C1 segment of cervical spinal cord (tissue), 14 donors: ENCODE measurements around the gene GNB3.
"Not testable (repeated sequence)": the region's sequence is repeated elsewhere in the genome, so short reads cannot be mapped to it uniquely, and the experiment has no call there.

Source experiments
- DNase-seq, 14 donors: peaks; one replicate each; lab custom pipeline; 2025; lab: John Stamatoyannopoulos, UW

GNB3 gene

DNA sequence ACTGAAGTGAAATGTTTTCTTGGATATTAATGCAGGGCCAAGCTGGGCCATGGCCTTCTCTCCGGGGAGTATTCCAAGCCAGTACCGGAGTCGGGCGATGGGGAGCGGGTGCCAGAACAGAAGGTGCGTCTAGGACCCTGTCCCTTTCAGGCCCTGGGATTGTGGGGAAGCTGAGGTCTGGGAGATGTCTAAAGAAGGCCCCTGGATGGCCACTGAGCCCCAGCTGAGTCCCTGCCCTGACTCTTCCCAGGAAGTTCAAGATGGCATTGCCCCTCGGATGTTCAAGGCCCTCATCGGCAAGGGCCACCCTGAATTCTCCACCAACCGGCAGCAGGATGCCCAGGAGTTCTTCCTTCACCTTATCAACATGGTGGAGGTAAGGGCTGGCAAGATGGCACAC, 19.4 kb downstream of the GNB3 start:
- no peak for DNase-seq

DNA sequence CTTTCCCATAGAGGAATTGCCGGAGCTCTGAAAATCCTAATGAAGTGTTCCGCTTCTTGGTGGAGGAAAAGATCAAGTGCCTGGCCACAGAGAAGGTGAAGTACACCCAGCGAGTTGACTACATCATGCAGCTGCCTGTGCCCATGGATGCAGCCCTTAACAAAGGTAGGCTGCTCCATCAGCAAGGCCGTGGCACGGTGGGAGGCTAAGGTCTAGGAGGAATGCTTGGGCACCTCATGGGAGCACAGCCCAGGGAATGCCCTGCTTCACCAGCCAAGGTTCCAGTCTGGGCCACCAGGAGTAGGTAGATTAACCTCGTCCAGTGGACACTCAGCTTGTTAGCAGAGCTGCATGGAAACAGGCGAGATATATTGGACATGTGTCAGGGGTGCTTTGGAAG, 20.2 kb downstream of the GNB3 start:
- no peak for DNase-seq

DNA sequence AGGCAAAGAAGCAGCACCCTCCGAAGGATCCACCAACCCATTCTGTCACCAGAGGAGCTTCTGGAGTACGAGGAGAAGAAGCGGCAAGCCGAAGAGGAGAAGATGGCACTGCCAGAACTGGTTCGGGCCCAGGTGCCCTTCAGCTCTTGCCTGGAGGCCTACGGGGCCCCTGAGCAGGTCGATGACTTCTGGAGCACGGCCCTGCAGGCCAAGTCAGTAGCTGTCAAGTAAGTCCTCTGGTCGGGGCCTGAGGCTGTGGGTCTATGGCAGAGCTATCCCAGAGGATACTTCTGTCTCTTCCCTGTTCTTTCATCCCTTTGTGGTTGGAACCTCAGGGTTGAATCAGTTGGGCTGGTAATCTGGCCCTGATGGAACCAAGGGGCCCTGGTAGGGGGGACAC, 20.7 kb downstream of the GNB3 start:
- DNase-seq = no peak

DNA sequence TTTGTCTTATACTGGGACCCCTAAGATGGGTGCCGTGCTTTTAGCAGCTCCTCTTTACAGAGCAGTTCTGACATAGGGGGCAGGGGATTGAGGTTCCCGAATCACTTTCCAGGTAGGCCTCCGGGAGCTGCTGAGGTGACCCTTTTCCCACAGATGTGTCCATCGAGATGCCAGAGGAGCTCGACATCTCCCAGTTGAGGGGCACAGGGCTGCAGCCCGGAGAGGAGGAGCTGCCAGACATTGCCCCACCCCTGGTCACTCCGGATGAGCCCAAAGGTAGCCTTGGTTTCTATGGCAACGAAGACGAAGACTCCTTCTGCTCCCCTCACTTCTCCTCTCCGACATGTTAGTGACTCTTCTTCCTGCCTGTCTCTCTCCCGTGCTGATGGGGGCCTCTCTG, 22.3 kb downstream of the GNB3 start:
- DNase-seq = no peak

DNA sequence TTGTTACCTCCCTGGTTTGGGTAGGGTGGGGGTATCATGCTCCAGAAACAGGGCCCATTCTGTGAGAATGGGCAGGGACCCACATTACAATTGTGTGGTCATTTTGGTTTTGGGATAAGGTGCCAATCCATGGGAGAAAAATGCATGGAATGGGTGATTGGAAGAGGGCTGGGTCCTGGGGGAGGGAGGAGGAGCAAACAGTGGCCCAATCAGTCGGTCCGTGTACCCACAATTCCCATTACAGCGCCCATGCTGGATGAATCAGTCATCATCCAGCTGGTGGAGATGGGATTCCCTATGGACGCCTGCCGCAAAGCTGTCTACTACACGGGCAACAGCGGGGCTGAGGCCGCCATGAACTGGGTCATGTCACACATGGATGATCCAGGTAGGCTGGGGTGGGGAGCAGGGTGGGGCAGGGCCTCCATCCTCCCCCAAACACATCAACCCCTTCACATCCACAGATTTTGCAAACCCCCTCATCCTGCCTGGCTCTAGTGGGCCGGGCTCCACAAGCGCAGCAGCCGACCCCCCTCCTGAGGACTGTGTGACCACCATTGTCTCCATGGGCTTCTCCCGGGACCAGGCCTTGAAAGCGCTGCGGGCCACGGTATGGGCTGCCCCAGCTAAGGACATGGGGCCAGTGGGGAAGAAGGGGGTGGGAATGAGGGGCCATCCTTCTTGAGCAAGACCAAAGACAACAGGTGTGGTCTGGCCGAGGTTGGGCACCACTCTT, 23.0 kb downstream of the GNB3 start:
- DNase-seq = no peak

DNA sequence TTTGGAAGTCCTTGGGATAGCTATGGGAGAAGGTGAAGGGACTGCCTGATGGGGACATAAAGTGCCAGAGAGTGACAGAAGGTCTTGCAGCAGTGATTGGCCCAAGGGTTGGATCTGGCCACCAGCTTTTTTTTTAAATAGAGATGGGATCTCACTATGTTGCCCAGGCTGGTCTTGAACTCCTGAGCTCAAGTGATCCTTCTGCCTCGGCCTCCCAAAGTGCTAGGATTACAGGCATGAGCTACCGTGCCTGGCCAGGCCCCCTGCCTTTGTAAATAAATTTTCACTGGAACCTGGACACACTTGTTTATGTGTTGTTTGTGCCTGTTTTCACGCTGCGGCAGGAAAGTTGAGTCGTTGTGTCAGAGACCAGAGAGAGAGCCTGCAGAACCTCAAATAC, 24.6 kb downstream of the GNB3 start:
- DNase-seq = not testable (repeated sequence)

DNA sequence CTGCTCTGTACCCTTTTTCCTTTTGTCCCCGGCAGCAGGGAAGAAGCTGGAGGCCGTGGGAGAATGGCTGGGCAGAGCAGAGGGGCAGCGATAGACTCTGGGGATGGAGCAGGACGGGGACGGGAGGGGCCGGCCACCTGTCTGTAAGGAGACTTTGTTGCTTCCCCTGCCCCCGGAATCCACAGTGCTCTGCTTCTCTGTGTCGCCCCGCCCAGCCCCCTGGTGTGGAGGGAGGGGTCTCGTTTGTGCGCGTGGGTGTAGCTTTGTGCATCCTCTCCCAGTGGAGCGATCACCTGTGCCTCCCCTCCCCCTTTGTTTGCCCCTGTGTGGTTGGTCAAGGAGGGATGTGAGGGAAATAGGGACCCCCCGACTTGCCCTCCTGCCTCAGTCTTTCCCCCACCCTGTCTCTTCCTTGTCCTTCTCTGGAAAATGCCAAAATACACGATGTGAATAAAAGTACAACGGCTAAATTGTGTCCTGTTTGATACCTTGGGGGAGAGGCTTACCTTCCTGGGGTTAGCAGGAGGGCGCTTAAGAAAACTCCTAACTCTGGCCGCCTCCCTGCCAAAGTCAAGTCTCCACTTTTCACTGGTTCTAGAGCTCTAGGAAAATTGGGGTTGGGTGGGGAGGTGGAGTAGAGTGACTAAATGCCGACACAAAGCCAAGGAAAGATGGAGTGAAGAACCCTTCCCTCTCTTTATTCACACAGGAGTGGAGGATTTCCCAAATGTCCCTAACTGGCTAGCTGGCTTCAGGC, 25.6 kb downstream of the GNB3 start:
- DNase-seq = no peak

DNA sequence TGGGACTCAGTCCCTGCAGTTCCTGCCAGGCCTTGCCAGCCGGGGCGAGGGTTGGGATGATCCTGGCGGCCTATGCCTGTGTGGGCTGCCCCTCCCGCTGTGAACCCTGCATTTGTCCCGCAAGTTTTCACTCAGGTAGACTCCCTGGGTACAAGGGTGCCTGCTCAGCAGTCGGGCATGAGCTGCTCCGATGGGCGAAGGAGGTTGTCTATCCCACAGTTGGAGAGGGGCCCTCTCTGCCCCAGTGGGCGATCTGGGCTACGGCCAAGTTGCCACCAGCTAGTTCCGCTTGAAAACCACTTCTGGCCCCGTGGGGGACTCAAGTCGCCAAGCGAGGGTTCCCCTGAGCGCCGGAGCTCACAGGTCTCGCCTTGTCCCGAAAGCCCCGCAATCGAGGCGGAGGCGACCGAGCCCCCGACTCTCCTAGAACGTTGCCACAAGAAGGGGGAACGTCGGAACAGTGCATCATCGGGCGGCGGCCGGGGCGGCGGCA, 26.2 kb downstream of the GNB3 start:
- DNase-seq = peak in 10 of 14 donors; percentile 25 to 80 (median 64)

DNA sequence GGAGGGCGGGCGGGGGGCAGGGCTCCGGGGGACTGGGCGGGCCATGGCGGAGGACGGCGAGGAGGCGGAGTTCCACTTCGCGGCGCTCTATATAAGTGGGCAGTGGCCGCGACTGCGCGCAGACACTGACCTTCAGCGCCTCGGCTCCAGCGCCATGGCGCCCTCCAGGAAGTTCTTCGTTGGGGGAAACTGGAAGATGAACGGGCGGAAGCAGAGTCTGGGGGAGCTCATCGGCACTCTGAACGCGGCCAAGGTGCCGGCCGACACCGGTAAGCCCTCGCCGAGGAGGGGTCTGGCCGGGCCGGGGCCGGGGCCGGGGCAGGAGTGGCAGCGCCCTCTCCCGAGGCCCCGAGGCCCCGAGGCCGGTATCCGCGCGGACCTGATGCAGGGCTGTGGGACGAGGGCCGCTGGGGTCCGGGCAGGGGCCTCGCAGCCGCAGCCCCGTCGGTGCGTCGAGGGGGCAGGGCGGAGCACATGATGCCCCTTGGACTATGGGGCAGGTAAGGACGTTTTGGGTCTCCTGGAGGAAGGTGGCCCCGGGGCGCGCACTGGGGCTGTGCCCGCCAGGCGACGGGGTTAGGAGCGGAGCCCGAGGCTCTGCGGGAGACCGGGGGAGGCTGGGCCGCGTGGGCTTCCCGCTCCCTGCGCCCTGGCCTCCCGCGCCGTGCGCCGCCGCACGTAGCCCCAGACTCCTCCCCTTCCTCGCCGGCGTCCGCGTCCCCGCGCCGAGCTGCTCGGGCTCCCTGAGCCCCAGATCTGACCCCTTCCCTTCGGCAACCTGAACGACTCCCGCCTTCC, 26.9 kb downstream of the GNB3 start, which contains the start of gene TPI1:
Gene TPI1 (plus strand): TSS at position 119 of the 798 bp plus-strand sequence. CDS start 36 bp downstream, at position 155.
- DNase-seq = peak in 11 of 14 donors; percentile 66 to 86 (median 77)

DNA sequence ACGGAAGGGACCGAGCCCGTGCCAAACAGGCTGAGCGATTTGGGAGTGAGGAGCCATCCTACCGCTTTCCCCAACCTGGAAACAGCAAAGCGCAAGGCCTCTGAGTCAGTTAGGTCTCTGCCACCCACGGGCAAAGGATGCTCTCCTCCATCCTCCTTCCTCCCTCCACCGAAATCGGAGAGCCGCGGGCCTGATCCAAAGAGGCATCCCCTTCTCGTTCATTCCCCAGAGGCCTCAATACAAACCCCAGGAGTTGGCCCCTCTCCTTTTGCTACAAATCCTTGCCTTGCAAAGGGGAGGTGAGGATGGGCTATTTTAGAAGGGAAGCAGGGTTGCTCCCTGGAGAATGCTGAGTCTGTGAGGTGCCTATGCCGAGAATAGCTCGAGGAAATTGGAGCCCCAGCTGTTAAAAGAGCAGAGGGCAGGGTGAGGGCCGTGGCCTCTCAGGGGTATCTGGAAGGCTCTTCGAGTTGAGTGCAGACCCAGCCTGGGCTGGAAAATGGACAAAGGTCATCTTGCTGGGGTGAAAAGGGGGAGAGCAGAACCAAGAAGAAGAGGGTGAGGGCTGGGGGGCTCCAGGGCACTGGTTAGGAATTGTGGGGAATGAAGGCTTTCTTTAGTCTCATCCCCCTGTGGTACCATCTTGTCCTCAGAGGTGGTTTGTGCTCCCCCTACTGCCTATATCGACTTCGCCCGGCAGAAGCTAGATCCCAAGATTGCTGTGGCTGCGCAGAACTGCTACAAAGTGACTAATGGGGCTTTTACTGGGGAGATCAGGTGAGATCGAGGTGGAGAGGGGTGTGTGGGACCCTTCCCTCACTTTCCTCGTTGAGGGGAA, 27.7 kb downstream of the GNB3 start:
- peak in 2 of 14 donors; percentile 12 to 28 for DNase-seq

DNA sequence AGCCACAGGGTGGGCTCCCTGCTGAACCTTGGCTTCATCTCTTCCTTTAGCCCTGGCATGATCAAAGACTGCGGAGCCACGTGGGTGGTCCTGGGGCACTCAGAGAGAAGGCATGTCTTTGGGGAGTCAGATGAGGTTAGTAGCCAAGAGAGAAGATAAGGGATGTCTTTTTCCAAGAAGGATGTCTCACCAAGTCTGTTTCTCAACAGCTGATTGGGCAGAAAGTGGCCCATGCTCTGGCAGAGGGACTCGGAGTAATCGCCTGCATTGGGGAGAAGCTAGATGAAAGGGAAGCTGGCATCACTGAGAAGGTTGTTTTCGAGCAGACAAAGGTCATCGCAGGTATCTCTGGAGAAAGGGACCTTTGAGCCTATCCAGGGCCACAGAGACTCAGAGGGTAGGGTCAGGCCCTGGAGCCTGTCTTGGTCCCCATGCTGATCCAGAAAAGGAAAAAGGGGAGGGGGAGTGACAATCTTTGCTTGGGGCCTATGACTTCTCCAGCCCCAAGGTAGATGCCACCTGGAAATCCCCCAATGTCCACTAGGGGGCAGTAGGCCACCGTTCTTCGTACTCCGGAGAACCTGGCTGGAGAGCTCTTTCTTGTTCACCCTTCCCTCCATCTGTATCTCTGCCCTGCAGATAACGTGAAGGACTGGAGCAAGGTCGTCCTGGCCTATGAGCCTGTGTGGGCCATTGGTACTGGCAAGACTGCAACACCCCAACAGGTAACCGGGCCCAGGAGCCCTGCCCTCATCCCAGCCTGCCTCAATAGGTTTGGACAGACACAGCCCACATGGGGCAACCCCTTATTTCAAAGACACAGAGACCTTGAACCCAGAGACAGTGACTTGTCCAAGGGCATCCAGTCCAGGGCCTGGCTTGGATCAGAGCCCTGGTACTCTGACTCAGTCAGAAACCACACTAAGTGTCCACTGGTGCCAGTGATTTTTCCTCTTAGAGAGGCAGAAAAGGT, 28.6 kb downstream of the GNB3 start:
- peak in 12 of 14 donors; percentile 17 to 79 (median 58) for DNase-seq

DNA sequence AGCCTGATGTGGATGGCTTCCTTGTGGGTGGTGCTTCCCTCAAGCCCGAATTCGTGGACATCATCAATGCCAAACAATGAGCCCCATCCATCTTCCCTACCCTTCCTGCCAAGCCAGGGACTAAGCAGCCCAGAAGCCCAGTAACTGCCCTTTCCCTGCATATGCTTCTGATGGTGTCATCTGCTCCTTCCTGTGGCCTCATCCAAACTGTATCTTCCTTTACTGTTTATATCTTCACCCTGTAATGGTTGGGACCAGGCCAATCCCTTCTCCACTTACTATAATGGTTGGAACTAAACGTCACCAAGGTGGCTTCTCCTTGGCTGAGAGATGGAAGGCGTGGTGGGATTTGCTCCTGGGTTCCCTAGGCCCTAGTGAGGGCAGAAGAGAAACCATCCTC, 29.6 kb downstream of the GNB3 start:
- DNase-seq = not testable (repeated sequence)

DNA sequence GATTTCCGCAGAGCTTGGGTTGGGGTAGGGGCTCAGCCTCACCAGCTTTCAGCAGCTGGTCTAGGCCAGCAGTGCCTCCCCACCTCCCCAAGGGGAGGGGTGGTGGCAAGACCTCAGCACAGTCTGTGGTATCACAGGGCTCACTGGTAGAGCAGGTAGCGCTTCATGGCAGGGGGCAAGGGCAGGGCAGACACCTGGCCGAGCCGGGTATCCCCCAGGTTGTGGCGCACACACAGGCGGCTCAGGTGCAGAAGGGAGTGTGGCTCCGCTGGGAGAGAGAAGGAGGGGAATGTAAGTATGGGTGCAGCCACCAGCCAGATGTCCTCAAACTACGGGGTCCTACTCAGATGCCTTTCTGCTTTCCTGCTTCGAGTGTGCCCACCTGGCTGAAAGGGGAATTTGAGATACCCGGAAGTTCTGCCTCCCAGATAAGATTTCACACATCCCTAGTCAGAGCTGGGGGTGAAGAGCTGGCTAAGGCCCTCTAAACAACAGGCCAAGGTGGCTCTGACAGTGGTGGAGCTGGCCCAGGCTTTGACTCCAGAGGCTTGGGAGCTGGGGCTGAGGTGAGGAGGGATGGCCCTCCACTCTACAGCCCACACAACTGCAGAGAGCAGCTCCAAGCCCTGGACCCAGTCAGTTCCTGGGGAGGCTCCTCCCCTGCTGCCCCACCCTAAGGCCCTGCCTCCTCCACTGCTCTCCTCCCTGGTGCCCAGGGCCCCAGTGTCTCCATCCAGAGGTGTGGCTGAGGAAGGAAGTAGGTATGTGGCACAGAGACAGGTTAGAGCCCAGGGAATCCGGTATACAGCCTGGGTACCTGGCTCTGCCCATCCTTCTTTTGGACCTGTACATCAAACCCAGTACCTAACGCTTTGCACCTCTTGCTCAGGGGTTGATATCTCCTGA, 30.6 kb downstream of the GNB3 start:
- DNase-seq = no peak

DNA sequence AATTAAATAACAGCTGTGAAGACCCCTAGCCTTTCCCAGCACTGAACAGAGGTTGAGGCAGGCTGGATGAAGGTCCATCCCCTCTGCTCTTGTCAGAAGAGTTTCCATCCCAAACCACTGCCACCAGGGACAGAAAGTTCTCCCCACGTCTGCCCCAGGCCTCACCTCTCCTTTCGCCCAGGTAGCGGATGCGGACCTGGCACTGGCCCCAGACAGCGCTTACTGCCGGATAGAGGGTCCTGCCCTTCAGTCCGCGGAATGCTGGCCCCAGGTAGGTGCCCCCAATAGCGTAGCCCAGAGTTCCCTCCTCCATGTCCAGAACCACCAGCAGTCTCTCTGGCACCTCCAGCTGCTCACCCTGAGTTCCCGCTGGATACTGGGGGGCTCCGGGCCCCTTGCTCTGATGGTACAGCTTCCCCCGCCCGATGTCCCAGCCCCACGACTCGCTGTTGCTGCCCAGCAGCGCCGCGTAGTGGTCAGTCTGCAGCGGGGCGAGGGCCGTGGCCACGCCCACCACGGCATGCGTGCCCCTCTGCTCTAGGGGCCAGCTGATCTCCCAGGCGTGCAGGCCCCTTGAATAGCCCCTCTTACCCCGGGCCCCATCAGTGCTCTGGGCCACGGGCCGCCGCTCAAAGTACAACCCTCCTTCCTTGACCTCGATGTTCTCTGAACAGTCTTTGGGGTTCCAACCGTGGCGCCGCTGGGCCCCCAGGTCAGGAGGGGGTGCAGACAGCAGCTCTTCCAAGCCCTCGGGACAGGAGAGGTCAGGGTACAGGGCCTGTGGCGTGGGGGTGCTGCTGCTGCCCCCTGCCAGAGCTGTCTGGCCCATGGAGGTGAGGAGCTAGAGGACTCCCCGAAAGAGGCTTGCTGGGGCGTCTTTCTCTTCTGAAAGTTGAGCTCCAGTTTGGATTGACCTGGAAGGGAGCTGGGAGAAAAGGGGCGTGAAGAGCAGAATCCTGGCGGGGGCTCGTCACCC, 31.6 kb downstream of the GNB3 start:
- DNase-seq = peak in 13 of 14 donors; percentile 16 to 80 (median 63)

DNA sequence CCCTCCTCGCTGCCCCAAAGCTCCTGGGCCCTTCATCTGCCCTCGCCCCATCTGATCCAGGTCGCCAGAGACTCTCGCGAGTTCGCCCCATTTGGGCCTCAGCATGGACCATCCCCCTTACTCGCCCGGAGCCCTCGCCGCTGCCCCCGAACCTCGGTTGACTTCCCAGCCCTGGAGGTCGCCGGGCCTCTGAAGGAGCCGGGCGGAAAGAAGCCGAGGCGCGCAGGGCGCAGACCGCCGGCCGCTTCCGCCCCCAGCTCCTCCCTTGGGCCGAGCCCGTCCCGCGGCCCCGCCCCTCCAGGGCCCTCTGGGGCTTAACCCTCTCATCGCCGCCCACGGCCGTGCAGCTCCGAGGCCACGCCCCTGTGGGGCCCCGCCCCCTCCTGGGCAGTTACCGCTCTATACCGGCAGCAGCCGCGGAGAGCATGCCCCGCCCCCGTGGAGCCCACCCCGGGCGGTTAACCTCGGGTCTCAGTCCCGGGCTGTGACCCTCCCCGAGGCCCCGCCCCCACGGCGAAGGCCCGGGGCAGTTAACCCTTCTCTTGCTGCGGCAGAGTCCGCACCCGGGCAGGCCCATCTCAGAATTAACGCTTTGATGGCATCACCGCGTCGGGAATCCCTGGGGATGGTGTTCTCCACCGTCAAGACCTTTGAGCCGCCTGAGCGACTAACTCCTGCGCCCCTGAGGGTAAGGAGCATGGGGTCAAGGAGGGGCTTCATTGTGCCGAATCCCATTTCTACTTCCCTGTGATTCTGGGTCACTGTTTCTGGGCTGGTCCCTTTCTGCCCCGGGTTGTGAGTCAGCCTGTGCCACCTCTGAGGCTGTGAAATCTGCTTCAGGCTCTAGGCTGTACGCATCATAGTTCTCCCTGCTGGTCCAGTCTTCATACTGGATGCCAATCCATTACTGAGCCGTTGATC, 32.6 kb downstream of the GNB3 start, which contains the start of gene SPSB2:
Gene SPSB2 (minus strand): TSS at position 210 of the 921 bp plus-strand sequence. CDS start 402 bp downstream, outside the sequence.
- DNase-seq = peak; percentile 52 to 95 (median 84)

DNA sequence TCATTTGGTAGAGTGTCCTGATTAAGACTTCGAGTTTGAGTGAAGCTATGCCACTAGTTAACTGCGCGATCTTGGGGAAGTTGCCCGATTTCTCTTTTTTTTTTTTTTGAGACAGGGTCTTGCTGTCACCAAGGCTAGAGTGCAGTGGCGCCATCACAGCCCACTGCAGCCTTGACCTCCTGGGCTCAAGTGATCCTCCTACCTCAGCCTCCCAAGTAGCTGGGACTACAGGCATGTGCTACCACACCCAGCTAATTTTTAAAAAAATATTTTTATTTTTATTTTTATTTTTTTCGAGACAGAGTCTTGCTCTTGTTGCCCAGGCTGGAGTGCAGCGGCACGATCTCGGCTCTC, 33.3 kb downstream of the GNB3 start:
- not testable (repeated sequence) for DNase-seq
